K562 (cell line): ENCODE measurements around the gene ABHD18. TPM values are rescaled to one million over a fixed set of nuclear protein-coding genes. Genes with fewer than 3 reads are reported as not detected.

Experiments used
- ATF1 ChIP-seq, 2 experiments: fragments of 450-650 bp in 1 of 2; IDR thresholded peaks; 2 replicates each; pipeline ENCODE4 v1.6.1; 2016; ENCODE audit warnings: missing compliant biosample characterization in 1 of 2, missing genetic modification characterization in 1 of 2
- C11orf30 ChIP-seq: fragments of 450-650 bp; IDR thresholded peaks from 2 replicates; pipeline ENCODE4 v1.6.1; 2016; ENCODE audit warnings: low read depth, mild to moderate bottlenecking
- CHD4 ChIP-seq: fragments of 200-600 bp; sonication (generic); IDR thresholded peaks from 3 replicates; pipeline ENCODE4 v1.6.1; 2012; ENCODE audit warnings: low read depth, mild to moderate bottlenecking, mixed read lengths, low read length, inconsistent platforms; ENCODE audit not compliant: insufficient read depth, insufficient replicate concordance, poor library complexity, severe bottlenecking
- COPS2 ChIP-seq: fragments of 450-650 bp; conservative IDR thresholded peaks from 2 replicates; pipeline ENCODE4 v1.6.1; 2016; ENCODE audit warnings: mild to moderate bottlenecking, moderate library complexity
- CTBP1 ChIP-seq: fragments of 450-650 bp; IDR thresholded peaks from 2 replicates; pipeline ENCODE4 v1.6.1; 2016; ENCODE audit warnings: borderline replicate concordance
- FOXA1 ChIP-seq: fragments of 450-650 bp; IDR thresholded peaks from 2 replicates; pipeline ENCODE4 v1.6.1; 2016; ENCODE audit warnings: mild to moderate bottlenecking, borderline replicate concordance
- FOXA3 ChIP-seq, 2 experiments: fragments of 450-650 bp in 1 of 2; sonication (generic) in 1 of 2; formaldehyde crosslinking; IDR thresholded peaks in 1 of 2; conservative IDR thresholded peaks in 1 of 2; 2 replicates each; pipeline versions ENCODE4 v1.4.0 to v1.8.0; 2020 to 2022; ENCODE audit warnings: mild to moderate bottlenecking in 2 of 2, missing genetic modification reagents in 1 of 2
- HDAC3 ChIP-seq: fragments of 450-650 bp; IDR thresholded peaks from 2 replicates; pipeline ENCODE4 v1.6.1; 2018; ENCODE audit warnings: borderline replicate concordance, mild to moderate bottlenecking, moderate library complexity; ENCODE audit not compliant: partially characterized antibody
- IFI16 ChIP-seq: fragments of 250-450 bp; sonication (Bioruptor Pico); IDR thresholded peaks from 2 replicates; pipeline ENCODE4 v2.1.2; 2022; ENCODE audit warnings: mild to moderate bottlenecking, inconsistent platforms
- MAFF ChIP-seq: IDR thresholded peaks from 2 replicates; pipeline ENCODE4 v1.6.1; 2012; ENCODE audit warnings: low read length, improper control_type of control experiment
- MBD2 ChIP-seq: sonication (generic); IDR thresholded peaks from 2 replicates; pipeline ENCODE4 v1.6.1; 2016; ENCODE audit warnings: low read depth, borderline replicate concordance
- NBN ChIP-seq: fragments of 450-650 bp; IDR thresholded peaks from 2 replicates; pipeline ENCODE4 v1.6.1; 2016; ENCODE audit warnings: low read depth, mild to moderate bottlenecking
- NFIC ChIP-seq: fragments of 450-650 bp; IDR thresholded peaks from 2 replicates; pipeline ENCODE4 v1.6.1; 2017; ENCODE audit warnings: mild to moderate bottlenecking, inconsistent platforms
- NR4A1 ChIP-seq, 2 experiments: fragments of 250-450 bp in 1 of 2; fragments of 450-650 bp in 1 of 2; sonication (Bioruptor Pico) in 1 of 2; IDR thresholded peaks; 2 replicates each; pipeline versions ENCODE4 v1.4.0 to v1.6.1; 2016 to 2020; ENCODE audit warnings: mild to moderate bottlenecking in 2 of 2, missing compliant biosample characterization in 1 of 2, missing genetic modification characterization in 1 of 2, moderate library complexity in 1 of 2
- RBM17 ChIP-seq: fragments of 200-400 bp; formaldehyde crosslinking; IDR thresholded peaks from 2 replicates; pipeline ENCODE4 v1.6.1; 2017; ENCODE audit warnings: low read depth, mild to moderate bottlenecking, low read length, borderline replicate concordance
- WHSC1 ChIP-seq: IDR thresholded peaks from one replicate; pipeline ENCODE4 v1.6.1; 2012; ENCODE audit warnings: low read length, control low read depth, inconsistent platforms
- ZEB2 ChIP-seq: fragments of 450-650 bp; IDR thresholded peaks from 2 replicates; pipeline ENCODE4 v1.6.1; 2016
- ZNF316 ChIP-seq: fragments of 450-650 bp; IDR thresholded peaks from 2 replicates; pipeline ENCODE4 v1.6.1; 2016
- ZNF57 ChIP-seq: fragments of 450-650 bp; formaldehyde crosslinking; IDR thresholded peaks from 2 replicates; pipeline ENCODE4 v1.4.0; 2020; ENCODE audit warnings: mild to moderate bottlenecking, moderate library complexity
- ZNF778 ChIP-seq: fragments of 450-650 bp; formaldehyde crosslinking; IDR thresholded peaks from 2 replicates; pipeline ENCODE4 v1.4.0; 2020; ENCODE audit warnings: mild to moderate bottlenecking, moderate library complexity
- polyA plus RNA-seq, 8 experiments: library from polyadenylated mRNA; depleted of rRNA in 4 of 8; stranded (reverse) in 5 of 8; unstranded in 3 of 8; fragments of >200 nt; fragmentation: Nextera tagmentation in 2 of 8; fragmentation: Illumina TruSeq in 1 of 8; extraction: Ambion mirVana in 2 of 8; extraction: Trizol in 1 of 8; gene quantifications; 2 replicates each; pipeline versions ENCODE4 v1.2.1 to v1.2.3, GENCODE V29; 2011 to 2014; ENCODE audit warnings: inconsistent platforms in 1 of 8, missing spikeins in 1 of 8
- total RNA-seq, 7 experiments: library from RNA; depleted of rRNA in 6 of 7; stranded (reverse); fragments of >200 nt in 6 of 7; fragmentation: Illumina TruSeq in 2 of 7; extraction: Trizol in 2 of 7; gene quantifications; 2 replicates each; pipeline versions ENCODE4 v1.2.1 to v1.2.3, GENCODE V29; 2011 to 2021; ENCODE audit warnings: low replicate concordance in 1 of 7
- TF ChIP-seq, protein P1 (sequence below), 2 experiments: fragments of 450-650 bp; IDR thresholded peaks; 2 replicates each; pipeline ENCODE4 v1.6.1; 2016; ENCODE audit warnings: mild to moderate bottlenecking in 2 of 2, borderline replicate concordance in 1 of 2, low read depth in 1 of 2, moderate library complexity in 1 of 2
- TF ChIP-seq, protein P2 (sequence below): conservative IDR thresholded peaks from 2 replicates; pipeline ENCODE4 v1.6.1; 2011; ENCODE audit warnings: low read depth, mild to moderate bottlenecking, low read length; ENCODE audit not compliant: control insufficient read depth

Gene ABHD18
- total and polyA plus RNA-seq, 9 of the 15 experiments (the other 6 are each of a cell fraction or from before 2014, with no cell fraction given): 6.1 to 25.0 (median 16.0) TPM

DNA sequence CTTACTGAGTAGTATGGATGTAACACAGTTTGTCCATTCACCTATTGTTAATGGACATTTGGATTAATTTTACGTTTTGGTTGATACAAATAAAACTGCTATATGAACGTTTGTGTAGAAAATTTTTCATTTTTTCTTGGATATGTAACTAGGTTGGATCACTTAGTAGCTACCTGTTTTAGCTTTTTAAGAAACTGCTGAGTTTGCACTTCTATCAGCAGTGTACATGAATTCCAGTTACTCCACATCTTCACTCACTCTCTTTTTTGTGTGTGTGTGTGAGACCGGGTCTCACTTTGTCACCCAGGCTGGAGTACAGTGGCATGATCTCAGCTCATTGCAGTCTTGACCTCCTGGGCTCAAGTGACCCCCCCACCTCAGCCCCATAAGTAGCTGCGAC, 111.3 kb downstream of the ABHD18 start (continued):
- TF ChIP-seq NBN (no peak), WHSC1 (no peak), MAFF (peak; percentile 97), ATF1 (CRISPR knock-in tag; IDR thresholded peaks at IDR 0.05) (no peak), ATF1 (tag; IDR thresholded peaks at IDR 0.05) (no peak), ZNF778 (CRISPR knock-in tag) (no peak), CHD4 (no peak), ZNF316 (peak; percentile 96), FOXA1 (no peak), IFI16 (CRISPR knock-in tag) (no peak), C11orf30 (peak; percentile 93), MBD2 (no peak), HDAC3 (no peak), FOXA3 (CRISPR knock-in tag; conservative IDR thresholded peaks at IDR 0.05 in 1 of 2, IDR thresholded peaks at IDR 0.05 in 1 of 2) (no peak), COPS2 (no peak), ZEB2 (no peak), CTBP1 (no peak), NFIC (no peak), NR4A1 (CRISPR knock-in tag; IDR thresholded peaks at IDR 0.05) (no peak), NR4A1 (tag; IDR thresholded peaks at IDR 0.05) (no peak), ZNF57 (CRISPR knock-in tag) (no peak), RBM17 (no peak)
- TF ChIP-seq, protein P1, sequence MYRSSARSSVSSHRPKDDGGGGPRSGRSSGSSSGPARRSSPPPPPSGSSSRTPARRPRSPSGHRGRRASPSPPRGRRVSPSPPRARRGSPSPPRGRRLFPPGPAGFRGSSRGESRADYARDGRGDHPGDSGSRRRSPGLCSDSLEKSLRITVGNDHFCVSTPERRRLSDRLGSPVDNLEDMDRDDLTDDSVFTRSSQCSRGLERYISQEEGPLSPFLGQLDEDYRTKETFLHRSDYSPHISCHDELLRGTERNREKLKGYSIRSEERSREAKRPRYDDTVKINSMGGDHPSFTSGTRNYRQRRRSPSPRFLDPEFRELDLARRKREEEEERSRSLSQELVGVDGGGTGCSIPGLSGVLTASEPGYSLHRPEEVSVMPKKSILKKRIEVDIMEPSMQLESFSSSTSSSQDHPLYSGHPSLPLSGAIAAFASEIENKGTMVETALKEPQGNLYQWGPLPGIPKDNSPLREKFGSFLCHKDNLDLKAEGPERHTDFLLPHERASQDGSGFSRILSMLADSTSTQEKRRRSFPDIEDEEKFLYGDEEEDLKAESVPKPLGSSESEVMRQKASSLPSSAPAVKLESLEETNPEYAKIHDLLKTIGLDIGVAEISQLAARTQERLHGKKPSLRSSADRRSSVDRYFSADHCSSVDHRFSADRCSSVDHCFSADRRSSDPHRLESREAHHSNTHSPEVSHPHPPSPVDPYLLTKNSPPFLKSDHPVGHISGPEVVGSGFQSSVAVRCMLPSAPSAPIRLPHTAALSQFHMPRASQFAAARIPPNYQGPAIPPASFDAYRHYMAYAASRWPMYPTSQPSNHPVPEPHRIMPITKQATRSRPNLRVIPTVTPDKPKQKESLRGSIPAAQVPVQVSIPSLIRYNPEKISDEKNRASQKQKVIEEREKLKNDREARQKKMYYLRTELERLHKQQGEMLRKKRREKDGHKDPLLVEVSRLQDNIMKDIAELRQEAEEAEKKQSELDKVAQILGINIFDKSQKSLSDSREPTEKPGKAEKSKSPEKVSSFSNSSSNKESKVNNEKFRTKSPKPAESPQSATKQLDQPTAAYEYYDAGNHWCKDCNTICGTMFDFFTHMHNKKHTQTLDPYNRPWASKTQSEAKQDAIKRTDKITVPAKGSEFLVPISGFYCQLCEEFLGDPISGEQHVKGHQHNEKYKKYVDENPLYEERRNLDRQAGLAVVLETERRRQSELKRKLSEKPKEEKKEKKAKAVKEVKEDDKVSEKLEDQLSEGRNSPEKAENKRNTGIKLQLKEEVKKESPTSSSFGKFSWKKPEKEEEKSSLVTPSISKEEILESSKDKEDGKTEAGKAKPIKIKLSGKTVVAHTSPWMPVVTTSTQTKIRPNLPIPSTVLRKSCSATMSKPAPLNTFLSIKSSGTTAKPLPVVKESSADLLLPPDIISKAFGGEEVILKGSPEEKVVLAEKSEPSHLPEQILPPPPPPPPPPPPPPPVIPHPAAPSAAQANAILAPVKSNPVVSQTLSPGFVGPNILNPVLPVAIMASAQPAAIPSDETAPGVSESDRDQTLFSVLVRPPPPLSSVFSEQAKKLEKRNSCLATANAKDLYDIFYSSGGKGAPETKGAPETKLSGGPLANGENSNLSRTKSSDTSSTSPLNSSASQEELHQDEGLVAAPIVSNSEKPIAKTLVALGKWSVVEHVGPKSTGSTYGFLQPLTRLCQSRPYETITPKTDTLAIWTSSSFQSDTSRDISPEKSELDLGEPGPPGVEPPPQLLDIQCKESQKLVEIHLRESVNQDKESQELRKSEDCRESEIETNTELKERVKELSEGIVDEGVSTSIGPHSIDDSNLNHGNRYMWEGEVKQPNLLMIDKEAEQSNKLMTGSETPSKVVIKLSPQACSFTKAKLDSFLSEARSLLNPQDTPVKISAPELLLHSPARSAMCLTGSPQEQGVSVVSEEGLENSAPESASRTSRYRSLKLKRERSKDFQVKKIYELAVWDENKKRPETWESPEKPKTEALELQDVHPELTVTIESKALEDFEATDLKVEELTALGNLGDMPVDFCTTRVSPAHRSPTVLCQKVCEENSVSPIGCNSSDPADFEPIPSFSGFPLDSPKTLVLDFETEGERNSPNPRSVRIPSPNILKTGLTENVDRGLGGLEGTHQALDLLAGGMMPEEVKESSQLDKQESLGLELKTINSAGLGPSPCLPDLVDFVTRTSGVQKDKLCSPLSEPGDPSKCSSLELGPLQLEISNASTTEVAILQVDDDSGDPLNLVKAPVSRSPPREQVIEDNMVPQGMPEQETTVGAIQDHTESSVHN (IDR thresholded peaks at IDR 0.05; ENCODE audit: borderline replicate concordance in 1 of 2, low read depth in 1 of 2): no peak
- TF ChIP-seq, protein P2, sequence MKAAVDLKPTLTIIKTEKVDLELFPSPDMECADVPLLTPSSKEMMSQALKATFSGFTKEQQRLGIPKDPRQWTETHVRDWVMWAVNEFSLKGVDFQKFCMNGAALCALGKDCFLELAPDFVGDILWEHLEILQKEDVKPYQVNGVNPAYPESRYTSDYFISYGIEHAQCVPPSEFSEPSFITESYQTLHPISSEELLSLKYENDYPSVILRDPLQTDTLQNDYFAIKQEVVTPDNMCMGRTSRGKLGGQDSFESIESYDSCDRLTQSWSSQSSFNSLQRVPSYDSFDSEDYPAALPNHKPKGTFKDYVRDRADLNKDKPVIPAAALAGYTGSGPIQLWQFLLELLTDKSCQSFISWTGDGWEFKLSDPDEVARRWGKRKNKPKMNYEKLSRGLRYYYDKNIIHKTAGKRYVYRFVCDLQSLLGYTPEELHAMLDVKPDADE: no peak
- TF ChIP-seq, all 486 proteins: peak for 5
